Panc1 (cell line): ENCODE data around the gene TBC1D2.

Source experiments
- CTCF ChIP-seq: fragments of 450-650 bp; IDR thresholded peaks from 2 replicates; pipeline ENCODE4 v1.5.1; 2017; ENCODE audit warnings: mild to moderate bottlenecking
- POLR2AphosphoS5 ChIP-seq: IDR thresholded peaks from 2 replicates; pipeline ENCODE4 v1.6.1; 2012; ENCODE audit warnings: mild to moderate bottlenecking, low read depth, low read length, moderate library complexity
- REST ChIP-seq, 2 experiments: IDR thresholded peaks; 2 replicates each; pipeline ENCODE4 v1.6.1; 2011 to 2012; ENCODE audit warnings: low read depth in 2 of 2, control low read depth in 1 of 2, low read length in 1 of 2, mild to moderate bottlenecking in 1 of 2, moderate library complexity in 1 of 2; ENCODE audit not compliant: insufficient read depth in 1 of 2
- SIN3A ChIP-seq: IDR thresholded peaks from 2 replicates; pipeline ENCODE4 v1.6.1; 2012; ENCODE audit warnings: low read depth, mild to moderate bottlenecking, low read length, moderate library complexity, borderline replicate concordance; ENCODE audit not compliant: insufficient read depth
- TCF7L2 ChIP-seq: IDR thresholded peaks from 2 replicates; pipeline ENCODE4 v1.6.1; 2011; ENCODE audit warnings: mild to moderate bottlenecking, low read depth, low read length, inconsistent platforms

GRCh38 chr9:98162613-98163012, 92.8 kb downstream of the TBC1D2 start:
- TF ChIP-seq CTCF, result no peak
- no peak for TF ChIP-seq POLR2AphosphoS5
- no peak for TF ChIP-seq REST (IDR thresholded peaks at IDR 0.05; ENCODE audit: insufficient read depth in 1 of 2, low read depth in 2 of 2, low read length in 1 of 2)
- no peak for TF ChIP-seq SIN3A
- TF ChIP-seq TCF7L2, result no peak
